OCI-LY7 (cell line): ENCODE measurements around the gene FAM107B. TPM values are rescaled to one million over a fixed set of nuclear protein-coding genes. Genes with fewer than 3 reads are reported as not detected.

Experiments
- BruUV-seq: library from RNA; stranded (reverse); fragments of 400-500 nt; replicated peaks from 2 replicates; lab custom pipeline; 2021; lab: Mats Ljungman, UMichigan
- CTCF ChIA-PET: fragments of 300-600 bp; sonication (Branson Sonifier 250); formaldehyde crosslinking; loops from one replicate; lab custom pipeline; 2022; ENCODE audit warnings: antibody characterized with exemption; ENCODE audit not compliant: unreplicated experiment; lab: Charles Lee
- POLR2A ChIA-PET: fragments of 300-600 bp; sonication (Branson Sonifier 250); formaldehyde crosslinking; loops from one replicate; lab custom pipeline; 2022; ENCODE audit warnings: antibody characterized with exemption; lab: Charles Lee
- DNase-seq: peaks from one replicate; pipeline ENCODE4 v3.0.0-alpha.2; 2015; ENCODE audit warnings: low spot score
- H2AFZ ChIP-seq: fragments of 200-600 bp; sonication (generic), shearing (Covaris generic); 2 replicates; pipeline ENCODE4 v1.6.1; 2014; ENCODE audit warnings: mild to moderate bottlenecking, antibody characterized with exemption, low read length, moderate library complexity
- H3K27ac ChIP-seq: fragments of 200-600 bp; sonication (generic); 2 replicates; pipeline ENCODE4 v1.5.1; 2014; ENCODE audit warnings: mixed run types, low read depth, mild to moderate bottlenecking, moderate library complexity, low read length, inconsistent platforms; ENCODE audit not compliant: poor library complexity, severe bottlenecking
- H3K36me3 ChIP-seq: fragments of 200-600 bp; sonication (generic); 2 replicates; pipeline ENCODE4 v1.6.1; 2014; ENCODE audit warnings: mild to moderate bottlenecking, antibody characterized with exemption, low read length, moderate library complexity, mixed read lengths; ENCODE audit not compliant: insufficient read depth
- H3K4me1 ChIP-seq: fragments of 200-600 bp; sonication (generic); 2 replicates; pipeline ENCODE4 v1.5.1; 2014; ENCODE audit warnings: mild to moderate bottlenecking, low read length; ENCODE audit not compliant: insufficient read depth, poor library complexity, severe bottlenecking
- H3K4me2 ChIP-seq: fragments of 200-600 bp; sonication (generic); 2 replicates; pipeline ENCODE4 v1.6.1; 2014; ENCODE audit warnings: mild to moderate bottlenecking, low read length
- H3K4me3 ChIP-seq: fragments of 200-600 bp; sonication (generic); 2 replicates; pipeline ENCODE4 v1.5.1; 2014; ENCODE audit warnings: mild to moderate bottlenecking, low read depth, low read length; ENCODE audit not compliant: poor library complexity, severe bottlenecking
- H3K79me2 ChIP-seq: fragments of 200-600 bp; sonication (generic); 2 replicates; pipeline ENCODE4 v1.6.1; 2016; ENCODE audit warnings: low read depth, mild to moderate bottlenecking, low read length, moderate library complexity, mixed read lengths; ENCODE audit not compliant: insufficient read depth
- H3K9me2 ChIP-seq: fragments of 200-600 bp; sonication (generic); 2 replicates; pipeline ENCODE4 v1.6.1; 2016; ENCODE audit warnings: mild to moderate bottlenecking, low read length, mixed read lengths; ENCODE audit not compliant: insufficient read depth
- H3K9me3 ChIP-seq: fragments of 200-600 bp; sonication (generic); 2 replicates; pipeline ENCODE4 v1.6.1; 2014; ENCODE audit warnings: mild to moderate bottlenecking, mixed run types, low read length, mixed read lengths
- H4K20me1 ChIP-seq: fragments of 200-600 bp; sonication (generic); 2 replicates; pipeline ENCODE4 v1.6.1; 2014; ENCODE audit warnings: mild to moderate bottlenecking, antibody characterized with exemption, low read length, moderate library complexity, mixed read lengths; ENCODE audit not compliant: insufficient read depth
- CTCF ChIP-seq: fragments of 200-600 bp; sonication (generic); conservative IDR thresholded peaks from 2 replicates; pipeline ENCODE4 v1.5.1; 2014; ENCODE audit warnings: mild to moderate bottlenecking, antibody characterized with exemption, low read length, moderate library complexity, mixed read lengths
- EZH2phosphoT487 ChIP-seq: fragments of 200-600 bp; sonication (generic); IDR thresholded peaks from 2 replicates; pipeline ENCODE4 v1.6.1; 2018; ENCODE audit warnings: low read depth, borderline replicate concordance, mild to moderate bottlenecking, mixed run types, antibody characterized with exemption, low read length, moderate library complexity, mixed read lengths
- intact Hi-C: fragments of 100-400 bp; cut with micrococcal nuclease; formaldehyde crosslinking; loops from one replicate; pipeline ENCODE4 v1.10.0; 2022; ENCODE audit not compliant: unreplicated experiment
- total RNA-seq, 2 experiments: library from RNA; depleted of rRNA in 1 of 2; stranded (reverse); fragments of >200 nt in 1 of 2; shearing (Covaris generic) in 1 of 2; gene quantifications; 2 replicates each; pipeline ENCODE4 v1.2.3, GENCODE V29; 2014 to 2022

The FAM107B gene
- total RNA-seq, 2 experiments from 2014 or later, result 114 to 398 TPM

- TF ChIP-seq EZH2phosphoT487 (no peak), CTCF (no peak)
- POLR2A ChIA-PET, result interaction anchor here (0.7 to 2.4 kb wide), 2 partner anchors 12 to 43 kb away, joined by 4 to 5 read pairs; no protein-coding TSS in a partner anchor
- Histone ChIP-seq H3K9me3 (no peaks in the 10 kb centered on the region), H3K36me3 (no peaks in the 10 kb centered on the region), H3K4me2 (no peak overlapping the region), H3K27ac (no peak overlapping the region), H3K9me2 (no peaks in the 10 kb centered on the region), H3K4me3 (no peak overlapping the region), H2AFZ (no peak overlapping the region), H3K79me2 (no peaks in the 10 kb centered on the region), H3K4me1 (peaks cover 10% of the 10 kb centered on the region), H4K20me1 (no peaks in the 10 kb centered on the region)
- intact Hi-C loops, result no loop called here
- no peak for DNase-seq
- CTCF ChIA-PET, result no interaction called here
- BruUV-seq, result no TSS peak
Measured at GRCh38 chr10:14623931-14624330, 150.8 kb downstream of the FAM107B start.

- peaks cover 28% of the 10 kb centered on the region for H3K4me1 ChIP-seq
- no peaks in the 10 kb centered on the region for H4K20me1 ChIP-seq
- H3K4me3 ChIP-seq, result no peak overlapping the region
- no peaks in the 10 kb centered on the region for H3K79me2 ChIP-seq
- BruUV-seq, result no TSS peak
- no peak for DNase-seq
- no peaks in the 10 kb centered on the region for H3K9me2 ChIP-seq
- no peaks in the 10 kb centered on the region for H3K36me3 ChIP-seq
- H3K9me3 ChIP-seq, result no peaks in the 10 kb centered on the region
- POLR2A ChIA-PET, result no interaction called here
- intact Hi-C loops, result no loop called here
- H2AFZ ChIP-seq, result no peak overlapping the region
- CTCF ChIA-PET, result no interaction called here
- H3K4me2 ChIP-seq, result no peak overlapping the region
- H3K27ac ChIP-seq, result no peak overlapping the region
- TF ChIP-seq EZH2phosphoT487 (no peak), CTCF (no peak)
Measured at GRCh38 chr10:14621037-14621436, 153.7 kb downstream of the FAM107B start.

GRCh38 chr10:14618674-14619073, 156.0 kb downstream of the FAM107B start:
- TF ChIP-seq EZH2phosphoT487 (no peak), CTCF (no peak)
- CTCF ChIA-PET, result no interaction called here
- Histone ChIP-seq H3K4me2 (no peak overlapping the region), H3K9me3 (no peaks in the 10 kb centered on the region), H3K4me1 (peaks cover 28% of the 10 kb centered on the region), H3K36me3 (no peaks in the 10 kb centered on the region), H3K4me3 (no peak overlapping the region), H3K79me2 (no peaks in the 10 kb centered on the region), H3K9me2 (no peaks in the 10 kb centered on the region), H3K27ac (no peak overlapping the region), H2AFZ (no peak overlapping the region), H4K20me1 (no peaks in the 10 kb centered on the region)
- no peak for DNase-seq
- intact Hi-C loops, result no loop called here
- no TSS peak for BruUV-seq
- POLR2A ChIA-PET, result interaction anchor here (0.6 to 1.5 kb wide), 3 partner anchors 10 to 248 kb away, joined by 3 to 4 read pairs (median 3); no protein-coding TSS in a partner anchor
